T-helper 1 cell treated with Interleukin-12 subunit alpha and Interleukin-12 subunit beta and Interleukin-4 antibody, amounts not matched to agents 30 ng/mL and 1 ng/mL, for 36 hours (primary cell): ENCODE results near the gene USP17L29. TPM values are rescaled to one million over a fixed set of nuclear protein-coding genes. Genes with fewer than 3 reads are reported as not detected.
"Not testable (repeated sequence)": the region's sequence is repeated elsewhere in the genome, so short reads cannot be mapped to it uniquely, and the experiment has no call there.

Source experiments
- intact Hi-C: fragments of 100-400 bp; cut with micrococcal nuclease; formaldehyde crosslinking; loops from one replicate; pipeline ENCODE4 v1.15.1; 2024
- total RNA-seq: library from RNA; stranded (reverse); gene quantifications from 2 replicates; pipeline ENCODE4 v1.2.3, GENCODE V29; 2022

Gene USP17L29, protein sequence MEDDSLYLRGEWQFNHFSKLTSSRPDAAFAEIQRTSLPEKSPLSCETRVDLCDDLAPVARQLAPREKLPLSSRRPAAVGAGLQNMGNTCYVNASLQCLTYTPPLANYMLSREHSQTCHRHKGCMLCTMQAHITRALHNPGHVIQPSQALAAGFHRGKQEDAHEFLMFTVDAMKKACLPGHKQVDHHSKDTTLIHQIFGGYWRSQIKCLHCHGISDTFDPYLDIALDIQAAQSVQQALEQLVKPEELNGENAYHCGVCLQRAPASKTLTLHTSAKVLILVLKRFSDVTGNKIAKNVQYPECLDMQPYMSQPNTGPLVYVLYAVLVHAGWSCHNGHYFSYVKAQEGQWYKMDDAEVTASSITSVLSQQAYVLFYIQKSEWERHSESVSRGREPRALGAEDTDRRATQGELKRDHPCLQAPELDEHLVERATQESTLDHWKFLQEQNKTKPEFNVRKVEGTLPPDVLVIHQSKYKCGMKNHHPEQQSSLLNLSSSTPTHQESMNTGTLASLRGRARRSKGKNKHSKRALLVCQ
- not detected in 2 replicates for total RNA-seq

GRCh38 chr4:9353338-9353737 lies at the start of gene USP17L29:
TSS of gene USP17L29 (plus strand) at chr4:9353638. CDS start at chr4:9353638, 0 bp downstream.
- intact Hi-C loops = not testable (repeated sequence)

GRCh38 chr4:9324191-9324590 lies 29.2 kb upstream of the USP17L29 start:
- intact Hi-C loops = not testable (repeated sequence)

DNA sequence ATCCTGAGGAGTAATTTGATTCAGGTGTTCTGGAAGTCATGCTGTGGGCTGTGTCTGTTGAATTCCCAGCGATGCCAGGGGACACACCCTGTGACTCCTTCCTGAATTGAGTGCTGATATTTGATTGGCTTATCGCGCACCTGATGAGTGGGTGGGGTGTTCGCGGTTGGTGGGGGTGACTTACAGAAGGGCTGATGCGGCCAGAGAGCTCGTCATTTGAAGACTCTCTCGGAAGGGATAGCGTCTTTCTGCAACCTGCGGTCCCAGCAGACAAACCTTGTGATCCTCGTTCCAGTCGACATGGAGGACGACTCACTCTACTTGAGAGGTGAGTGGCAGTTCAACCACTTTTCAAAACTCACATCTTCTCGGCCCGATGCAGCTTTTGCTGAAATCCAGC lies 28.6 kb upstream of the USP17L29 start, which contains the start of gene USP17L24:
USP17L24 (plus strand) TSS at position 301 of the 400 bp plus-strand sequence; CDS start at position 301, 0 bp downstream.
- intact Hi-C loops = not testable (repeated sequence)

GRCh38 chr4:9329611-9330010 lies 23.8 kb upstream of the USP17L29 start, which contains the start of gene USP17L25:
TSS of gene USP17L25 (plus strand) at chr4:9329911. CDS start at chr4:9329911, 0 bp downstream.
- intact Hi-C loops = not testable (repeated sequence)

- intact Hi-C loops = not testable (repeated sequence)
Measured at GRCh38 chr4:9334358-9334757, 19.1 kb upstream of the USP17L29 start, which contains the start of gene USP17L26. TSS of gene USP17L26 (plus strand) at chr4:9334658. CDS start at chr4:9334658, 0 bp downstream.

- intact Hi-C loops = not testable (repeated sequence)
Measured at GRCh38 chr4:9339103-9339502, 14.3 kb upstream of the USP17L29 start, which contains the start of gene USP17L5. TSS of gene USP17L5 (plus strand) at chr4:9339403. CDS start at chr4:9339403, 0 bp downstream.

- intact Hi-C loops = not testable (repeated sequence)
Measured at GRCh38 chr4:9343848-9344247, 9.6 kb upstream of the USP17L29 start, which contains the start of gene USP17L27. TSS of gene USP17L27 (plus strand) at chr4:9344148. CDS start at chr4:9344148, 0 bp downstream.

DNA sequence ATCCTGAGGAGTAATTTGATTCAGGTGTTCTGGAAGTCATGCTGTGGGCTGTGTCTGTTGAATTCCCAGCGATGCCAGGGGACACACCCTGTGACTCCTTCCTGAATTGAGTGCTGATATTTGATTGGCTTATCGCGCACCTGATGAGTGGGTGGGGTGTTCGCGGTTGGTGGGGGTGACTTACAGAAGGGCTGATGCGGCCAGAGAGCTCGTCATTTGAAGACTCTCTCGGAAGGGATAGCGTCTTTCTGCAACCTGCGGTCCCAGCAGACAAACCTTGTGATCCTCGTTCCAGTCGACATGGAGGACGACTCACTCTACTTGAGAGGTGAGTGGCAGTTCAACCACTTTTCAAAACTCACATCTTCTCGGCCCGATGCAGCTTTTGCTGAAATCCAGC lies 4.8 kb upstream of the USP17L29 start, which contains the start of gene USP17L28:
USP17L28 (plus strand) TSS at position 301 of the 400 bp plus-strand sequence; CDS start at position 301, 0 bp downstream.
- intact Hi-C loops = not testable (repeated sequence)

- intact Hi-C loops = not testable (repeated sequence)
Measured at GRCh38 chr4:9350866-9351265, 2.6 kb upstream of the USP17L29 start.

DNA sequence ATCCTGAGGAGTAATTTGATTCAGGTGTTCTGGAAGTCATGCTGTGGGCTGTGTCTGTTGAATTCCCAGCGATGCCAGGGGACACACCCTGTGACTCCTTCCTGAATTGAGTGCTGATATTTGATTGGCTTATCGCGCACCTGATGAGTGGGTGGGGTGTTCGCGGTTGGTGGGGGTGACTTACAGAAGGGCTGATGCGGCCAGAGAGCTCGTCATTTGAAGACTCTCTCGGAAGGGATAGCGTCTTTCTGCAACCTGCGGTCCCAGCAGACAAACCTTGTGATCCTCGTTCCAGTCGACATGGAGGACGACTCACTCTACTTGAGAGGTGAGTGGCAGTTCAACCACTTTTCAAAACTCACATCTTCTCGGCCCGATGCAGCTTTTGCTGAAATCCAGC lies 9.4 kb downstream of the USP17L29 start, which contains the start of gene USP17L30:
USP17L30 (plus strand) TSS at position 301 of the 400 bp plus-strand sequence; CDS start at position 301, 0 bp downstream.
- intact Hi-C loops = not testable (repeated sequence)

GRCh38 chr4:9379881-9380280 lies 26.4 kb downstream of the USP17L29 start:
- intact Hi-C loops = not testable (repeated sequence)

DNA sequence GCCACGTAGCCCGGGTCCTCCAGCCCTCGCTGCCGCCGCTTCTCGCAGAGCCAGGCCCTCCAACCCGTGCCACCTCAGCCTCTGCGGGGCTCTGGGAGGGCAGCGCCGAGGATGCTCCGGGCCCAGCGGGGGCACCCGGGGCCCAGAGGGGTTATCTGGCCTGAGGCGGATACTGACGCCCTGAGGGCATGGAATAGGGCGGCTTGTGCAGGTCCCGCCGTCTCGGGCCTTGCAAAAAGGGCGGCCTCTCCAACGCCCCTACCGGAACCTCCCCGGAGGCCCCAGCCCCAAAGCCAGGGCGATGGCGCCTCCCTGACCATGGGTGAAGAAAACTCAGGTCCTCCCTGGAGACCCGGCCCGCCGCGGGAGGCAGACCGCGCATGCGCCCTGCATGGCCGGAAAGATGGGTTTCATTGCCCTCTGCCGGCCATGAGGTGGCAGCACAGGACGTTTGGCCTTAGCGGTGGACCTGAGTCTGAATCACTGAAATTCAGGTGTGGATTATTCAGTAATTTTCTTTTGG lies 27.6 kb downstream of the USP17L29 start:
- intact Hi-C loops = not testable (repeated sequence)

- intact Hi-C loops = no loop called here
Measured at GRCh38 chr4:9384126-9384525, 30.7 kb downstream of the USP17L29 start.

GRCh38 chr4:9389001-9389400 lies 35.6 kb downstream of the USP17L29 start:
- intact Hi-C loops = not testable (repeated sequence)

Other genes with a start within 250 kb of the USP17L29 start
- gene FAM90A26, start 183.2 kb upstream of the USP17L29 start, total RNA-seq = not detected in 2 replicates
- gene USP17L10, start 143.0 kb upstream of the USP17L29 start, total RNA-seq = not detected in 2 replicates
- not detected in 2 replicates for gene USP17L11, start 138.2 kb upstream of the USP17L29 start, total RNA-seq
- gene USP17L12, start 133.5 kb upstream of the USP17L29 start, total RNA-seq = not detected in 2 replicates
- gene USP17L13, start 128.7 kb upstream of the USP17L29 start, total RNA-seq = not detected in 2 replicates
- gene USP17L15, start 119.3 kb upstream of the USP17L29 start, total RNA-seq = not detected in 2 replicates
- gene USP17L17, start 109.8 kb upstream of the USP17L29 start, total RNA-seq = not detected in 2 replicates
- gene USP17L18, start 105.0 kb upstream of the USP17L29 start, total RNA-seq = not detected in 2 replicates
- gene USP17L19, start 100.3 kb upstream of the USP17L29 start, total RNA-seq = not detected in 2 replicates
- not detected in 2 replicates for gene USP17L20, start 95.5 kb upstream of the USP17L29 start, total RNA-seq
- not detected in 2 replicates for gene USP17L21, start 90.8 kb upstream of the USP17L29 start, total RNA-seq
- not detected in 2 replicates for gene USP17L22, start 86.0 kb upstream of the USP17L29 start, total RNA-seq
- not detected in 2 replicates for gene USP17L24, start 28.5 kb upstream of the USP17L29 start, total RNA-seq
- gene USP17L25, start 23.7 kb upstream of the USP17L29 start, total RNA-seq = not detected in 2 replicates
- not detected in 2 replicates for gene USP17L26, start 19.0 kb upstream of the USP17L29 start, total RNA-seq
- gene USP17L5, start 14.2 kb upstream of the USP17L29 start, total RNA-seq = not detected in 2 replicates
- gene USP17L27, start 9.5 kb upstream of the USP17L29 start, total RNA-seq = not detected in 2 replicates
- not detected in 2 replicates for gene USP17L28, start 4.7 kb upstream of the USP17L29 start, total RNA-seq
- not detected in 2 replicates for gene USP17L30, start 9.5 kb downstream of the USP17L29 start, total RNA-seq
- gene DEFB131A, start 90.8 kb downstream of the USP17L29 start, total RNA-seq = not detected in 2 replicates